HepG2 (cell line): ENCODE data around the gene SAMD10. TPM values are rescaled to one million over a fixed set of nuclear protein-coding genes. Genes with fewer than 3 reads are reported as not detected.

Experiments
- ATAC-seq: fragments of 200-7000 bp; cut with Tn5 transposase; 3 replicates; pipeline ENCODE4 v1.9.1; 2020; ENCODE audit warnings: mild to moderate bottlenecking, moderate library complexity
- BruUV-seq: library from RNA; stranded (reverse); fragments of 400-500 nt; replicated peaks from 2 replicates; lab custom pipeline; 2021; lab: Mats Ljungman, UMichigan
- CTCF ChIA-PET: fragments of 300-600 bp; formaldehyde crosslinking; extraction: SDS; loops from one replicate; lab custom pipeline; 2021; ENCODE audit warnings: low total read pairs, inconsistent platforms, low intra/inter-chr PET ratio; lab: Yijun Ruan, JAX
- POLR2A ChIA-PET: fragments of 350-600 bp; sonication (Branson Sonifier 250); formaldehyde crosslinking; loops from one replicate; lab custom pipeline; 2020; ENCODE audit warnings: antibody characterized with exemption, inconsistent platforms; lab: Yijun Ruan, JAX
- DNase-seq: peaks from one replicate; pipeline ENCODE4 v3.0.0-alpha.2; 2015; ENCODE audit warnings: low spot score
- FAIRE-seq: peaks from 3 replicates; lab custom pipeline; 2011; peaks lifted over from hg19 to GRCh38; lab: Jason Lieb, UNC
- H2AFZ ChIP-seq: one replicate; pipeline ENCODE4 v1.6.1; 2011; ENCODE audit warnings: low read length, inconsistent platforms
- H3K27ac ChIP-seq: fragments of 300-600 bp; 3 replicates; pipeline ENCODE4 v1.8.0; 2011; ENCODE audit warnings: mixed run types, mild to moderate bottlenecking, mixed read lengths, low read length, inconsistent platforms; ENCODE audit not compliant: insufficient read depth; ENCODE audit errors: extremely low read length
- H3K27me3 ChIP-seq, 2 experiments: fragments of 200-600 bp in 1 of 2; 2 replicates in 1 of 2; 3 replicates in 1 of 2; pipeline versions ENCODE4 v1.6.0 to v1.8.0; 2011; ENCODE audit warnings: low read length in 2 of 2, mild to moderate bottlenecking in 2 of 2, moderate library complexity in 2 of 2, inconsistent platforms in 1 of 2; ENCODE audit not compliant: insufficient read depth in 2 of 2, control insufficient read depth in 1 of 2
- H3K36me3 ChIP-seq, 2 experiments: fragments of 200-600 bp in 1 of 2; replicated peaks in 1 of 2; 2 replicates in 1 of 2; 3 replicates in 1 of 2; pipeline versions ENCODE4 v1.5.1 to v1.8.0; 2011; ENCODE audit warnings: low read length in 2 of 2, inconsistent platforms in 1 of 2; ENCODE audit not compliant: insufficient read depth in 2 of 2, control insufficient read depth in 1 of 2
- H3K4me1 ChIP-seq: 2 replicates; pipeline ENCODE4 v1.5.1; 2012; ENCODE audit warnings: low read length, inconsistent platforms; ENCODE audit not compliant: insufficient read depth
- H3K4me2 ChIP-seq: 2 replicates; pipeline ENCODE4 v1.6.0; 2011; ENCODE audit warnings: low read depth, low read length, inconsistent platforms
- H3K4me3 ChIP-seq, 3 experiments: fragments of 200-600 bp in 1 of 3; sonication (generic), shearing (Covaris generic) in 1 of 3; replicated peaks in 1 of 3; 2 replicates each; pipeline ENCODE4 v1.5.1; 2011 to 2016; ENCODE audit warnings: low read length in 3 of 3, inconsistent platforms in 2 of 3, low read depth in 2 of 3, mild to moderate bottlenecking in 2 of 3, control low read depth in 1 of 3, mixed read lengths in 1 of 3; ENCODE audit not compliant: insufficient read depth in 1 of 3
- H3K79me2 ChIP-seq: one replicate; pipeline ENCODE4 v1.6.1; 2011; ENCODE audit warnings: low read length, inconsistent platforms; ENCODE audit not compliant: insufficient read depth
- H3K9ac ChIP-seq: 2 replicates; pipeline ENCODE4 v1.6.0; 2011; ENCODE audit warnings: mild to moderate bottlenecking, low read depth, low read length, inconsistent platforms; ENCODE audit not compliant: insufficient read depth
- H3K9me3 ChIP-seq: 2 replicates; pipeline ENCODE4 v1.5.1; 2012; ENCODE audit warnings: mild to moderate bottlenecking, low read length
- H4K20me1 ChIP-seq: 2 replicates; pipeline ENCODE4 v1.6.0; 2011; ENCODE audit warnings: inconsistent platforms, mild to moderate bottlenecking, low read length, moderate library complexity; ENCODE audit not compliant: insufficient read depth
- AGO2 ChIP-seq: fragments of 200-400 bp; formaldehyde crosslinking; optimal IDR thresholded peaks from 2 replicates; pipeline ENCODE3; 2017; ENCODE audit warnings: mild to moderate bottlenecking, low read depth, low read length, moderate library complexity
- FLYWCH1 ChIP-seq: sonication (generic); formaldehyde crosslinking; IDR thresholded peaks from 2 replicates; pipeline ENCODE4 v1.8.1; 2023; ENCODE audit warnings: mild to moderate bottlenecking, missing genetic modification reagents
- GABPB1 ChIP-seq: IDR thresholded peaks from 2 replicates; pipeline ENCODE4 v1.6.1; 2016; ENCODE audit warnings: mild to moderate bottlenecking, missing genetic modification reagents, moderate library complexity, missing compliant biosample characterization
- HNF1B ChIP-seq: sonication (generic); formaldehyde crosslinking; IDR thresholded peaks from 2 replicates; pipeline ENCODE4 v1.5.1; 2020; ENCODE audit warnings: mild to moderate bottlenecking, moderate library complexity, missing genetic modification reagents
- KLF15 ChIP-seq: sonication (generic); formaldehyde crosslinking; IDR thresholded peaks from 2 replicates; pipeline ENCODE4 v1.8.1; 2023; ENCODE audit warnings: borderline replicate concordance, mild to moderate bottlenecking, inconsistent platforms, missing genetic modification reagents, mixed read lengths
- MLXIP ChIP-seq: sonication (generic); formaldehyde crosslinking; IDR thresholded peaks from 2 replicates; pipeline ENCODE4 v1.9.0; 2021; ENCODE audit warnings: missing genetic modification reagents, borderline replicate concordance
- POLR2A ChIP-seq, 2 experiments: IDR thresholded peaks; 2 replicates each; pipeline ENCODE4 v1.6.1; 2011; ENCODE audit warnings: low read depth in 2 of 2, low read length in 2 of 2, mild to moderate bottlenecking in 1 of 2, moderate library complexity in 1 of 2; ENCODE audit not compliant: insufficient read depth in 1 of 2
- POLR2AphosphoS2 ChIP-seq: IDR thresholded peaks from 2 replicates; pipeline ENCODE4 v1.6.1; 2011; ENCODE audit warnings: low read depth, low read length, improper control_type of control experiment
- RBM22 ChIP-seq: fragments of 200-400 bp; formaldehyde crosslinking; optimal IDR thresholded peaks from 2 replicates; pipeline ENCODE3; 2017; ENCODE audit warnings: mild to moderate bottlenecking, low read length, moderate library complexity
- ZBTB46 ChIP-seq: sonication (generic); formaldehyde crosslinking; IDR thresholded peaks from 2 replicates; pipeline ENCODE4 v1.4.0; 2020; ENCODE audit warnings: mild to moderate bottlenecking, missing genetic modification reagents, borderline replicate concordance
- ZFP90 ChIP-seq: sonication (generic); formaldehyde crosslinking; IDR thresholded peaks from 2 replicates; pipeline ENCODE4 v1.8.0; 2022; ENCODE audit warnings: missing genetic modification reagents, mild to moderate bottlenecking, inconsistent platforms, borderline replicate concordance
- ZNF562 ChIP-seq: sonication (generic); formaldehyde crosslinking; IDR thresholded peaks from 2 replicates; pipeline ENCODE4 v1.8.0; 2022; ENCODE audit warnings: missing genetic modification reagents, borderline replicate concordance
- ZNF709 ChIP-seq: sonication (generic); formaldehyde crosslinking; IDR thresholded peaks from 2 replicates; pipeline ENCODE4 v1.5.0; 2020; ENCODE audit warnings: mild to moderate bottlenecking, missing genetic modification reagents
- ZNF768 ChIP-seq: sonication (generic); formaldehyde crosslinking; IDR thresholded peaks from 2 replicates; pipeline ENCODE4 v1.4.0; 2020; ENCODE audit warnings: missing genetic modification reagents
- WGBS: methylation state at CpG from one replicate; pipeline ENCODE4 v1.1.6; 2017; ENCODE audit warnings: low lambda C conversion rate; 5-methylcytosine and 5-hydroxymethylcytosine counted together
- in situ Hi-C: cut with HindIII; loops from 2 replicates; pipeline ENCODE4 v1.10.0; 2017; ENCODE audit warnings: low pct_unique_long_range_greater_than_20kb; ENCODE audit not compliant: extremely low pct_ligation_motif_present
- intact Hi-C: fragments of 100-400 bp; cut with micrococcal nuclease; formaldehyde crosslinking; loops from one replicate; pipeline ENCODE4 v1.10.0; 2022; ENCODE audit not compliant: unreplicated experiment
- polyA plus RNA-seq, 8 experiments: library from polyadenylated mRNA; depleted of rRNA in 3 of 8; stranded (reverse) in 7 of 8; unstranded in 1 of 8; fragments of >200 nt; fragmentation: Illumina TruSeq in 4 of 8; extraction: Trizol in 4 of 8; gene quantifications; 2 replicates each; pipeline versions ENCODE4 v1.2.1 to v1.2.3, GENCODE V29; 2011 to 2016; ENCODE audit warnings: low read depth in 4 of 8, missing spikeins in 1 of 8, mixed read lengths in 1 of 8; ENCODE audit not compliant: insufficient read depth in 1 of 8
- total RNA-seq, 5 experiments: library from RNA; depleted of rRNA; stranded (reverse); fragments of >200 nt; fragmentation: Illumina TruSeq; extraction: Trizol; gene quantifications; 2 replicates each; pipeline ENCODE4 v1.2.3, GENCODE V29; 2016; ENCODE audit warnings: low read depth in 1 of 5

Gene SAMD10
- total and polyA plus RNA-seq, 2 of the 13 experiments (the other 11 are each of a cell fraction or from before 2014, with no cell fraction given), result 6.1 to 11.0 TPM

DNA sequence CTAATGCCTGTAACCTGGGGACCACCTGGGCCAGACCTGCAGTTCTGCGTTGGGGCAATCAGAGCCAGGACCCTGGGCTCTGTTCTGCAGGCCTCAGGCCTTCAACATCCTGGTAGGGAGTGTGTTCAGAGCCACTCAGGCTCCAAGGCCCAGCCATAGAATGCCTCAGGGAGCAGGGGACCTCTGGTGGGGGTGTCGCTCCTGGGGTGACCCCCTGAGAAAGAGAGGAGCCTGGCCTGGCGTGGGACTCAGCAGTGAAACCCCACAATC lies 35.7 kb downstream of the SAMD10 start (continued):
- TF ChIP-seq ZNF562, result no peak
- no peak for TF ChIP-seq ZNF709 (CRISPR knock-in tag)
- no peak for TF ChIP-seq MLXIP (CRISPR knock-in tag)
- TF ChIP-seq POLR2A (IDR thresholded peaks at IDR 0.05; ENCODE audit: insufficient read depth in 1 of 2, low read depth in 2 of 2, low read length in 2 of 2), result peak in 1 of 2 experiments; percentile 51; a peak in 2 of 4 replicates

GRCh38 chr20:63942969-63943807 lies 36.3 kb downstream of the SAMD10 start:
- no peaks in the 10 kb centered on the region for H3K9me3 ChIP-seq
- no peaks in the 10 kb centered on the region for H3K27me3 ChIP-seq
- no peak overlapping the region for H3K9ac ChIP-seq
- H3K4me1 ChIP-seq, result no peaks in the 10 kb centered on the region
- no peak for FAIRE-seq
- no peak overlapping the region for H3K4me3 ChIP-seq
- H3K4me2 ChIP-seq, result no peak overlapping the region
- ChIA-PET POLR2A (interaction anchor here (0.8 kb wide), 1 partner anchor 12 kb away, joined by 3 read pairs; no protein-coding TSS in a partner anchor), CTCF (no interaction called here)
- DNase-seq, result no peak
- H3K79me2 ChIP-seq, result peaks cover 21% of the 10 kb centered on the region
- WGBS, result 98% methylated on average over 19 of the region's 19 CpGs
- peaks cover 51 to 80% of the 10 kb centered on the region in 2 experiments for H3K36me3 ChIP-seq
- H2AFZ ChIP-seq, result no peak overlapping the region
- peaks cover 46% of the 10 kb centered on the region; the same call in 1 of the 2 replicates for H4K20me1 ChIP-seq
- no TSS peak for BruUV-seq
- no peak overlapping the region for H3K27ac ChIP-seq
- peak; percentile 1; the same call in 1 of the 3 replicates for ATAC-seq
- in situ Hi-C loops, result no loop called here
- intact Hi-C loops, result no loop called here
- 0 out of 2 replicates have a peak, but pooled peaks have one; percentile 66 for TF ChIP-seq ZBTB46
- TF ChIP-seq ZFP90 (CRISPR knock-in tag), result no peak
- peak; percentile 37; the same call in 1 of the 2 replicates for TF ChIP-seq KLF15 (CRISPR knock-in tag)
- peak; percentile 75 for TF ChIP-seq AGO2
- TF ChIP-seq HNF1B (CRISPR knock-in tag), result no peak
- TF ChIP-seq FLYWCH1 (CRISPR knock-in tag), result 0 out of 2 replicates have a peak, but pooled peaks have one; percentile 35
- TF ChIP-seq GABPB1 (CRISPR knock-in tag), result peak; percentile 25; the same call in 1 of the 2 replicates
- TF ChIP-seq ZNF768, result peak; percentile 10; the same call in 1 of the 2 replicates
- TF ChIP-seq POLR2AphosphoS2, result peak; percentile 18; the same call in 1 of the 2 replicates
- peak; percentile 90 for TF ChIP-seq RBM22
